ENCODE measurements around the gene ASTN2.

DNA sequence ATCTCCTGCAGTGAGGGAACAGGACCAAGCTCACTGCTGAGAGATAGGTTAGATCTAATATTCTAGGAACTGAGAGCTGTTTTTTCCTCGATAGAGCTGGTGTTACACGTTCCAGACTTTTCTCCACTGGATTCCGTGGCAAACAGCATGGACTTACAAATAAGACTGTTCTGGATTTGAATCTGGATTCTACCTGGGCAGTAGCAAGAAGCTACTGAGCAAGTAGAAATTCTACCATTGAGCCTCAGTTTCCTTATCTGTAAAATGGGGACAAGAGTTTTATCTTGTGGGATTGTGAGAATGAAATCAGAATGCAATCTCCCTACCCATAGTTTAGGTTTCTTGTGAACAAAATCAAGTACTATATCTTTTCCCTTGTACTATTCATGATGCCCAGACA lies 966.4 kb downstream of the ASTN2 start:
- TF ChIP-seq POLR2A (IDR thresholded peaks at IDR 0.05; ENCODE audit: low read length) (no peak), GATA1 (IDR thresholded peaks at IDR 0.05; ENCODE audit: low read depth, low read length) (no peak)

All from erythroblast (primary cell).